Activated CD4-positive, alpha-beta T cell treated with anti-CD3 and anti-CD28 coated beads for 1 hour (primary cell): ENCODE data around the gene ATP2B2.
A peak's percentile ranks its signal among the peaks of the same experiment; 100 is the strongest.

Experiments used
- DNase-seq: peaks from one replicate; pipeline ENCODE4 v3.0.0-alpha.2; 2020

Gene ATP2B2

DNA sequence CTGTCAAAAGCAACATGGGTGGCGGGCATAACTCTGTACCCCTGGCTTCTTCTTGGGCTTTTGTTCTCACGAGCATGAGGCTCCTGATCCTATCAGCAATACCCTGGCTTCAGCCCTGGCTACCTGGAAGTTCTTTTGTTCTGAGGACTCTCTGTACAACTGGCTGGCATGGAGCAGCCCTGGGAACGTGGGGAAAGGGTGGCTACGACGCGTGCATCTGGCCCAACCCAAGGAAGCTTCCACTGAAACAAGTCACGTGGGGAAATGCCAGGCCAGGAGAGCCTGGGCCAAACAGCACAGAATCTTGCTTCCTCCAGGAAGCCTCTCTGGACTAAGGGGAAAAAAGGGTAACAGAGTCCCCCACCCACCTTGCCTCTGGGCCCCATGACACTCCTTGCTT is 22.7 kb upstream of the ATP2B2 start:
- DNase-seq = no peak

DNA sequence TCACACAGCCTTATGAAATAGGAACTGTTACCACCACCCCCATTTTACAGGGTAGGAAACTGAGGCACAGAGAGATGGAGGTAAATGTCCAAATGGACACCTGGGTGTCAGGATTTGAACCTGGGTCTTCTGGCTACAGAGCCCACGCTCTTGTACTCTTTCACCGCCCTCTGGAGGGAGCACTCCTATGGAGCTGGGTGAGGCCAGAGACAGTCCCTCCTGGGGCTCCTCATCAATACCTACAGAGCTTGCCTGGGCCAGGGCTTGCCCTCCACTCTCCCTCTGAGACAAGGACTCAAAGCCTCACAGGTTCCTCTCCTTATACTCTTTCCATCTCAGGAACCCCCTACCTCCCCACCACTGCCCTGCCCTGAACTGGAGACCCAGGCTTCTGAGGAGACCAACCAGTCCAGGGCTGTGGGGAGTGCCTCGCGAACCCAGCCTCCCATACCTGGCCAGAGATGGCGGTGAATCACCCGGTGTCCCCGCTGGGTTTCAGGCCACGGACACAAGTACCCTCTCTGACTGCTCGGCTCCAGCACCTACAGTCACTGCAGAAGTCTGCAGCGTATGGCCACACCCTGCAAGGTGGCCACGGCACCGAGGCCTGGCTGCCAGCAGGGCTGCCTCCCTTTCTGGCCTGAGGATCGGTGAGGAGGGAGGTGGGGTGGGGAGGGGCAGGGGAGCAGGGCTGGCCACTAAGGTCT is 22.1 kb upstream of the ATP2B2 start:
- no peak for DNase-seq

DNA sequence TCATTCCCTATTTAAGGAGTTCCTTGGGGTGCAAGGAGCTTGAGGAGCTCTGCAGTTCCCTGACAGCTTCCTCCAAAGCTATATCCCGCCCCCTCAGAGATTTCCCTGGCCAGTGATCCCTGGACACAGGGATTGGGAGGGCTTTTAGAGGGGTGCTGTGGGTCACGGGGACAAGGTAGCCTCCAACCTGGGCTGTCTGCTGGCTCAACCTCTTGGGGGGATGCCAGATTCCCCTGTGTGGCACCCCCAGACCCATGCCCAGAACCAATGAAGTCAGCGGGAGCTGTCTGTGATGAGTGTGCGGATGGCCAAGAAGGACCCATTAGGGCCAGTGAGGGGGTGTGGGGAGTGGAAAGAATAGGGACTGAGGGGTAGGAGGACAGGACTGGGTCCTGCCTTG is 21.0 kb upstream of the ATP2B2 start:
- DNase-seq = no peak

DNA sequence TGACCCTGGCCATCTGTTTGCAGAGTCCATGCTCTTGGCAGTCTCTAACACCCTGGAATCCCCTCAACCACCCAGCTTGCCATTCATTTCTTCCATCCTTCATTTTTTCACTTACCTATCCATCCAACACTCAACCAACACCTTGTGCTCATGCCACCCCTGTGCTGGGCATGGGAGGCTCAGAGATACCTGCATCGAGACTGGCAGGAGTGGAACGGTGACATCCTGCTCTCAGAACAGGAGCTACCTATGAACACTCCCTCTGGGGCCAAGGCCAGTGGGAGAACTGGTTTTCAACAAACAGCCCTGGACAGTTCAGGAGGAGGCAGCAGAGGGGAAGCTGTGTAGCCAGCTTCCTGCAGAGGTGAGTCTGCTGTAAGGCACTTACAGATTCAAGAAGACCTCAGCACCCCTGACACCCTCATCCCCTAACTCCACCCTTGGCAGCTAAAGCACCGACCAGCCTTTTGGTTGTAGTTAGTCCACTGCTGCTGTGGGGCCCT is 19.5 kb upstream of the ATP2B2 start:
- peak; percentile 7 for DNase-seq

DNA sequence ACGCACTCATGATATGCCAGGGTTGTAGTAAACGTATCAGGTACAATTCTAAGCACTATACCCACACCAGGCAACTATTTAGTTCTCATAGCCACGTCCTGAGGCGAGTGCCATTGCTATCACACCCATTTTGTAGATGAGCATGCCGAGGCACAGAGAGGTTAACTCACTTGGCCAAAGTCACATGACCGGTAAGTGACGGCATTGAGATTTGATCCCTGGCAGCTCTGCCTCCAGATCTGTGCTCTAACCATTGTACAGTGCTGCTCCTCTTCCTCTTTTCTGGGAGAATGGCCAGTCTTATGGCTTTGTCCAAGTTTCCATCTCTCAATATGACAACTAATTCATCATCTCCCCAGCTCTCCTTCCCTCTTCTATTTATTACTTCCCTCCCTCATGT is 18.9 kb upstream of the ATP2B2 start:
- no peak for DNase-seq

DNA sequence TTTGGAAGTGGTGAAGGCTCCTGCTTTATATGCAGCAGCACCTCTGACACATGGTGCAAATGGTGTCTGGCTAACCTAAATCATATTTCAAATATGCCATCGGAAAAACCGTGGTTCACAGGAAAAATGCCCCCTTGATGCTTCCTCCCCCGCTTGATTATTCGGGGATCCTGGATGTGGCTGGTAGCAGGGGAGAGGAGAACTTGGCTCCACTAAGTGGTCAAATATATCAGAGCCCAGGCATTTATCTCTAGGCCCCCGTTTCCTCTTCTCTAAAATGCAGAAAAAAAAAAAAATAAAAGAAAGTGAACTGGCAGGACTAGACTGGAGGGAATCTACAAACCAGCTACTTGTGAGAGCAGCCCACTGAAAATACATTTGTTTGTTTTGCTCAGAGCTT is 18.2 kb upstream of the ATP2B2 start:
- no peak for DNase-seq

DNA sequence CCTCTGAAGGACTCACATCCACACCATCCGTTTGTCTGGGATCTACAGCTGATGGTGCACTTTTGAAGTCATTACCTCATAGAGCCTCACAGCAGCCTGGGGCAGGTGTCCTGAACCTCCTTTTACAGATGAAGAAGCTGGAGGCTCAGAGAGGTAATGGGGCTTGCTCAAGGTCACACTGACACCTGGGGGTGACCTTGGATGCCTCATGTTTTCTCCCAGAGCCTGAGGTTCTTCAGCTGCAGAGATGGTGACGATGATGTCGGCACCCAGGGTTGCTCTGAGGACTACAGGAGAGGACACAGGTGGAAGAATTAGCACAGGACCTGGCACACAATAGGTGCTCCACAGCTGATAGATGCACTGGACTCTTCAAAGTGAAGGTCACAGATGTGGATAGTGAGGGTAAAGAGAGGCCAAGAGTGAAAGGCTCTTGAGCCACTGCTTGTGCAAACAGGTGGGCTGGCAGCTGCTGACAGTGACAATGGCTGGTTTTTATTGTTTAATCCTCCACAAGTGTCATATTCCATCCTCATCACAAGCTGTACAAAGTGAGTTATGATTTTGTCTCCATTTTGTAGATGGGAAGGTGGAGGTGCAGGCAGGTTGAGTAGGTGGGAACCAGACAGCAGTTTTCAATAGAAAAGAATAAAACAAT is 17.4 kb upstream of the ATP2B2 start:
- DNase-seq = peak; percentile 7

DNA sequence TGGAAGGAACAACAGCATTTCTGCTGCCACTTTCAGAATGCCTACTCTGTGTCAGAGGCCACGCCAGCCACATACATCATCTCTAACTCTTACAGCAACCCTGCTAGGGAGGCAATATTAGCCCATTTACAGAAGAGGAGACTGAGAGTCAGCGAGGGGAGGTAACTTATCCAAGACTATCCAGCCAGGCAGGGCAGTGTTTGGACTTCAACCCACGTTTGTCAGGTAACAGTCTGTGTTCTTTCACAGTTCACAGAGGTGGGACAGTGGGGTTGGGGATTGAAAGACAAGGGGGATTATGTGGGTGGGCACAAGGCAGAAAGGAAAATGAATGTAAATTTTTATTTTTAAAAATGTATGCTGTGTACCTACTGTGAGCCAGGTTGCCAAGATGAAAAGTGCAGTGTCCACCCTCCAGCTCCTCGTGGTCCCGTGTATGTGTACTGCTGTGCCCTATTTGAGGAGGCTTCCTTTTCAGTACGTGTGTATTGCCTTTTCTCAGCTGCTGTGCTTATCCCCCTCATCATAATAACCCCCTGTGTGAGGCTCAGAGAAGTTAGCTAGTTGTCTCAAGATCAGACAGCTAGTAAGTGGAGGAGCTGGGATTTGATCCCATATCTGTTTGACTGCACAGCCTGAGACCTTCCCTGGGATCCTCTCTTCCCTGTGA is 16.5 kb upstream of the ATP2B2 start:
- DNase-seq = no peak

DNA sequence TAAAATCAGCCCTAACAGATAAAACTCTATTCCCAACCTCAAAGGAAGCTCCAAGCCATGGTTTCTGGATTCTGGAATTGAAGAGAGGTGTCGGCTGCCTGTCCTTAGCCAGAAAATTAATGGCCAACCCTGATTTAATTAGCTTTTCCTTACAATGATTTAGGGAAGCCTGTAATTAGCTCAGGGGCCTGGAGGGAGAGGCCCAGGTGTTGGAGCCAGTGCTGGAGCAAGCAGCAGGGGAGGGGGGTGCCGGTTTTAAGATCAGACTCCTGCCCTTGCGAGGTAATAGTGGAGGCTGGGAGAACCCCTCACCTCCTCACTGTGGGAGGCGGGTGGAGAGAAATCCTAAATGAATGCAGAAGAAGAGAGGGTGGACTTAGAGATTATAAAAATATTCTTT is 14.7 kb upstream of the ATP2B2 start:
- no peak for DNase-seq

DNA sequence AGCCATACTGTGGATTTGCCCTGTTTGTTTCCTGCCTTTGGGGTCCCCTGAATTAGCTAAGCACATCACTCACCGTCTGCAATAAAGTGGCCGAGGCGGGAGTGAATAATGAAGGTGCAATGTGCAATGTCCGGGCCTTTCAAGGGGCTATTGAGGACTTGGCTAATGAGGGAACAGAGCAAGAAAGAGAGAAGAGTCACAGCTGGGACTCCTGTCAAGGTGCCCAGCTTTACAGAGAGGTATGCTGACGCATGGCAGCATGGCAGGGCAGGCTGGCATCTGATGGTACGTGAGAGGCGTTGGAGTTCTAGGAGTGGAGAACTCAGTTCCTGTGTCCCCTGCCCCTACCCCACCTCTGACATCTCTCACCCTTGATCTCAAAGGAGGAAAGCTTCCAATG is 13.8 kb upstream of the ATP2B2 start:
- DNase-seq = no peak

DNA sequence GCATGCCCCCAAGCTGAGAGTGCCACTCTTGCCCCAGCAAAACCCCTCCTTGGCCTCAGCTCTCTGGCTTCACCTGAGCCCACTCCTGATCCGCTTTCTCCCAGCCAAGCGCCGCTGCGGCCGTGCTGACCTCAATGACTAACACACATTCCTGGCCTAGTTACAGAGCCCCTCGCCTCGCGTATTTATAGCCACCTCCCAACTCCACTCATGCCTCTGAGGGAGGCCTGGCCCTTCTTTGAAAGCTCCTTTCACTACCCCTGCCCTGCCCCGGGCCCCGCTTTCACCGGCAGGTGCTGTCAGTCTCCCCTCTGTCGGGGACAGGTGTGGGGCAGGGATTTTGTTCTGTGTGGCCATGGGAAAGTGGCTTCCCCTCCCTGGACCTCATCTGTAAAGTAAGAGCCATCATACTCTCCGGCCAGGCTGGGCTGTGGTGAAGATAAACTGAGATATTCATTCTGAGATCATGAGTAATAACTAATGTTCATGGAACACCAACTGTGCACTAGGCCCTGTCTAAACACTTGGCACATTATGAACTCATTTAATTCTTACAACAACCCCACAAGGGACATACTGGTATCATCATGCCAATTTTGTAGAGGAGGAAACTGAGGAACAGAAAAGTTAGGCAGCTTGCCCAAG is 13.2 kb upstream of the ATP2B2 start:
- no peak for DNase-seq

DNA sequence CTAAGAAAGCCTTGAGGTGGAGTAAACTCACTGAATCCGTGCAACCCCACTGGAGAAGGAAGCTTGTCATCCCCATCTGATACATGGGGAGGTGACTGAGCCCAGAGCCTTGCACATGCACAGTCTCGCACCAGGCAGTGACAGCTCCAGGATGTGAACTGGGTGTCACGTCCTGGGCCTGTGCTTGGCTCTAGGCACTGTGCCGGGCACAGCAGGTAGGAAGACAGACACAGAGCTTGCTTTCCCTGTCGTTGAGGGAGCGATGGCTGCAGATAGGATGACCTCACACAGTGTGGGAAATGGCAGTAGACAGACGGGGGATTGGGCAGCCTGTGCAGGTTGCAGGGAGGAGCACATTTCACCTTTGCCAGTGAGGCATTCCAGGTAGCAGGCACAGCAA is 12.2 kb upstream of the ATP2B2 start:
- no peak for DNase-seq

DNA sequence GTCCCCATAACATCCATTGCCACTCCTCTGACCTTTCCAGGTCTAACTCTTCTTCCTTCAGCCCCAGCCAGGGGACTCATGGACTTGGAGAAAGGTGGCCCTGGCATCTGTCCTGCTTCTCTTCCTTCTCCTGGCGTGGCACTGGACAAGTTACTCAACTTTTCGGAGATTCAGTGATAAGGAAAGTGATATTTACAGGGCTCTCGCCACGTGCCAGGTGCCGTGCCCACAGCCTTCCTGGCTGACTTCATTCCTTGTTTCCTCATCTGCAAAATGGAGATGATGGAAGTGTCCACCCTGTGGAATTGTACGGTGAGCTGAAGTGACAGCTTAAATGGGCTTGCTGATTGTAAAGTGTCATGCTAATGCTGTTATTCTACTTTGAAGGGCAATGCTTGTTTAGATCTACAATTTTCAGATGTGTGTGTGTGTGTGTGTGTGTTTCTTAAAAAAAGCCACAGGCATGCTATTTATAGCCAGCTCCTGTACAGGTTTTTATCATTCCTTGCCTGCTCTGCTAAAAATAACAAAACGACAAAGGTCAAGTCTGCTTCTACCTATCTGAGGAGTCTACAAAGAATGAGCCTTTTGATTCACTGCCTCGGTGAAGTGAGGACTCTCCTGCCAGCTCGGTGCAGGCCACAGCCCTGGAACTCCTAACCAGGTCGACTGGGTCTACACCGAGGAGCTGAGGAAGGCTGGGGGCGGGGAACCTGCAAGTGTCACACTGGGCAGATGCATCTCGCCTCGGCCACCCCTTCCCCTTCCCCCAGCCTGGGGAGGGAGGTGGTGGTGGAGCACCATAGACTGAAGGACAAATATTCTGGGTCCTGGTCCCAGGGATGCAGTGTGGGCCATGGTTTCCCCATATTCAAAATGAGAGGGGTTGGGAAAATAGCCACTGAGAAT is 11.4 kb upstream of the ATP2B2 start:
- DNase-seq = no peak

DNA sequence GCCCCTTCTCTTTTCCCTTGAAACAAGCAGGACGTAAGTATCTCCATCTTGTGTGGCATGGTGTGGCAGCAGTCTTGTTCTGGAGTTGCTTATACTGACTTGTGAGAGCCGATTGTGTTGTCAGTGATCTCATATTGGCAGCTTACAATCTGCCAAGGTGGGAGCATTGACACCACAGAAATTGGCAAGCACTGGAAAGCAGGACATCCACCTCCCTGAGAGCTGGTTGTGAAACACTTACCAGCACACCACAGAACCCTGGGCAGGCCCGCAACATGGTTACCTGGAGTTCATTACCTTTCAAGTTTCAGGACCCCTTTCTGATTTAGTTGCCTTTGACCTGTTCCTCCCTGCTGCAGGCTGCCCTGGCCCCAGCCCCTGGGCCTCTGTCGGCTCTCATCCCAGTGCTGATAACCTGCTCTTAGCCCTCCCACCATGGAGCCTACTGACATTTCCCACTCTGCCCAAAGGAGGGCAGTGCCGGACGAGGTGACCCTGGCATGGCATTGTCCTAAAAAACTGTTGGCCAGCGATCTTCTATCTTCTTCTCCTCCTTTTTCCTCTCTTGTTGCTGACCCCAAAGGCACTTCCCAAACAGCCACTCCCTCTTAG is 10.6 kb upstream of the ATP2B2 start:
- no peak for DNase-seq

DNA sequence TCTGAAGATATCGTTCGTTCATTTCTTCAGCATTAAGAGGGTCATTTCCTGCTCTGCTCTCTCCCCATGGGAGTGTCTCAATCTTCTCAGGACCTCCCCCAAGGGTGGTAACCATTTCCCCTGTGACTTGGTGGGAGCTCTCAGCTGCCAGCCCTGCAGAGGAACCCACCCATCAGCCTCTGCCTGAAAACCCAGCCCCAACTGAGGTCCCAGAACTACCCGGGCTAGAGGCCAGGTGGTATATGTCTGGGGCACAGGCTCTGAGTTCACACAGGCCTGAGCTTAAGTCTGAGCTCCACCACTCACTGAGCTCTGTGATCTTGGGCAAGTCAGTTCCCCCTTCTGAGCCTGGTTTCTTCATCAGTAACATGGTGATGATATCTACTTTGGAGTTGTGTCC is 10.0 kb upstream of the ATP2B2 start:
- no peak for DNase-seq

DNA sequence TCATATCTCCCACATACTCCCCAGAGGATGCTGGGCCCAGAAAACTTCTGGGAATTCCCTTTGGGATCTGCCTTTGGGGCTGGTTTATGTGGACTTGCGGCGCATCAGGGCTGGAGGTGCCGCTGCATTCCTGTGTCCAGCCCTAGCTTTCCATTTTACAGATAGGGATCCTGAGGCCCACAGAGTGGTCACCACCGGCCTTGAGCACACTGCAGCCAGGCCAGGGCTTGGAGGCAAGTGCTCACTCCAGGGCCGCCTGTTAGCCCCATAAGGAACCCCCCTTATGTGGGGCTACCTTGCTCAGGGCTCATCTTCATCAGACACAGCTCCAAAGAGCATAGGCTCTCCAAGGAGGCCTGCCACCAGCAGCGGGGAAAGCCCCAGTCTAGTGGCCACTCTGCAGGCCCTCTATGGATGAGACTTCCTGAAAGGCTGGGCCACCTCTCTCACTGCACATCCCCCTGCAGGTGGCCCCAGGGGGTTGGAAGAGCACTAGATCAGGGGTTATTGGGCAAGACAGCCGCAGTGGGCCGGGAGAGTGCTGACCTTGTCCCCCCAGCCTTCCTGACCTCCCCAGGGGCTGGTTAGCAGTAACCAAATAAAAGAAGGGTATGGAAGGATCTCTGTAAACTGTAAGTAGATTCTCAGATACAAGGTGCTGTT is 9.2 kb upstream of the ATP2B2 start:
- DNase-seq = no peak

DNA sequence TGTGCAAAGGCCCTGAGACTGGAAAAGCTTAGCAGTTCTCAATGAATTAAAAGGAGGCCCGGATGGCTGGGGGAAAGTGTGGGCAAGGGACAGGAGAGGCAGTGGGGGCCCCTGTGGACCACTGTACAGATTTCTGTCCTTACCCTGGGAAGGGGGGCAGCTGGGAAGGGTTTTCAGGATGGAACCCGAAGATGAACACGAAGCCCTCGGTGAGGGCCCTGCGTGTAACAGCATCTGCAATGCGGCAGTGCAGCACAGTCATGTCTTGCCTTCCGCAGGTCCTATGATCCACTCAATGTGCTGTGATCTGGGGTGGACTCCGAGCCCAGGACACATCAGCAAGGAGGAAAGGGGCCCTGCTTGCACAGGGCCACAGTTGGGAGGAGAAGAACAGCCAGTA is 7.9 kb upstream of the ATP2B2 start:
- no peak for DNase-seq

DNA sequence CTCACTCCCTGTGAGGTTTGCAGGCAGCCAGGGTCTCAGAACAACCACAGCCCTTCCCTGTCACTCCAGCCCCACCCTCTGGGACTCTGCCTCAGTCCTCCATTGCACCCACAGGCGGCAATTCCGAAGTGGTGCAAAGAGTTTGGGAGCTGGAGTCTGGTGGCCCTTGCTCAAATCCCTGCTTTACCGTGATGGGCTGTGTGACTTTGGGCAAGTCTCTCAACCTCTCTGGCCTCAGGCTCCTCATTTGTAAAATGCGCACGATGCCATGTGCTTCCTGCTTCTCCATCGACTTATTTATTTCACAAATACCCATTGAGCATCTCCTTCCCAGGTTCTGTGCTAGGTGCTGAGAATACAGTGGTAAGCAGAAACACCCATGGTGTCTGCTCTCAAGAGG is 7.3 kb upstream of the ATP2B2 start:
- DNase-seq = no peak

DNA sequence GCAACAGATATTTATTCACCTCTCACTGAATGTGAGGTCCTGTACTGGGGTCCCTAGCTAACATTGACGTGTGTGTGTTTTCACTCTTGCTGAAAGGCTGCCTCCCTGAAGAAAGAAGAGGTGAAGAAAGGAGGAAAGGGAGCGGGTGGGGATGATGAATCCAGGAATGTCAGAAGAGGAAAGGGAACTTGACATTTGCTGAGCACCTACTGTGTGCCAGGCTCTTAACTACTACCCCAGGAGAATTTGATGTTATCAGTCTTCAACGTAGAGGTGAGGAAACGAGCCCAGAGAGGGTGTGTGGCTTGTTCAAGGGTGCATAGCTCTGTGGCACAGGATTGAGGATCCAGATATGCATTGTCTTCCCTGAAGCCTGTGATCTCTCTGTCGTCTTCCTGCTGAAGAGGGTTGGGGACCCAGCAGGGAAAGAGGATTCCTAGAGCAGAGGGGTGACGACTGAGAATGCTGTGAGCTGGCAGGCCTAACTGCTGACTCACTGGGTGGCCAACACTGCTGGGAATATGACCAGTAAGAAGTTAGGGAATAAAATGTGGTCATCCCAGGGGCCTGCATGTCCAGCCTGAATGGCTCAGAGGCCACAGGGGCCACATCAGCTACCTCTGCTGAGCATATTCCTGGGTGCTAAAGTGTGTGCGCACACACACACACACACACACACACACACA is 6.6 kb upstream of the ATP2B2 start:
- DNase-seq = no peak

DNA sequence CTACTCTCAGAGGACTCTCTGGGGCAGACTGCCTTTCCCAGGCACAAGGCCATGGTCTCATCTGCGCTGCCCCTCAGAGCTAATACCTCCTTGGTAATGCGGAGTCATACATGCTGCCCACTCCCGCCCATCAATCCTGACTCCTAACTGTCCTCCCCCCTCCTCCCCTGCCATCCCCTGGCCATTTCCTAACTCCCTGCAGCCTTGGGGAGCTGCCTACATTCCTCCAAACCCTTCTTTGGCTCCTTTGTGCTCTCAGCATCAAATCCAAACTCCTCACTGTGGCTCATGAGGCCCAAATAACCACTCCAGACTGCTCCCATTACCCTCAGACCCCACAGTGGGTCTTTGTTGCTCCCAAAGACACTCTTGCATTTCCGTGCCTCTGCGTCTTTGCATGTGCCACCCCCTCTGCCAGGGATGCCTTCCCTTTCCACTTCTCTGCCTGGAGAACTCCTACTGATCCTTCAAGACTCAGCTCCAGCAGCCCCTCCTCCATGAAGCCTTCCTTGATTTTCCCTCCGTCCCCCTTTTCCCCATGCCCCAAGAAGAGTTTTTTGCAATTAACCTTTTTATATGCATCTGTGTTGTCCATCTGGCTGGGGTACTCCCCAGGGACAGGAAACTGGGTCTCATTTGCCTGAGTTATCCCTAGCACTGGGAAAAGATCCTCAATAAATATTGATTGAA is 5.5 kb upstream of the ATP2B2 start:
- no peak for DNase-seq
